Neural cell (in vitro differentiated cells): ENCODE measurements around the gene UMPS. TPM values are rescaled to one million over a fixed set of nuclear protein-coding genes. Genes with fewer than 3 reads are reported as not detected.

Experiments
- H2AFZ ChIP-seq: fragments of 200-600, 300-800 bp; sonication (generic), shearing (Covaris generic); 2 replicates; pipeline ENCODE4 v1.6.0; 2014; ENCODE audit warnings: low read depth, mild to moderate bottlenecking, antibody characterized with exemption, low read length, moderate library complexity
- H3F3A ChIP-seq: fragments of 200-600 bp; shearing (Covaris generic); 2 replicates; pipeline ENCODE4 v1.6.1; 2016; ENCODE audit warnings: mild to moderate bottlenecking, moderate library complexity, mixed read lengths, antibody characterized with exemption, low read length; ENCODE audit not compliant: insufficient read depth, poor library complexity, severe bottlenecking
- H3K27ac ChIP-seq: fragments of 200-600, 300-800 bp; sonication (generic), shearing (Covaris generic); 2 replicates; pipeline ENCODE4 v1.5.1; 2014; ENCODE audit warnings: mild to moderate bottlenecking, low read length, moderate library complexity
- H3K27me3 ChIP-seq: fragments of 300-800, 200-600 bp; sonication (generic), shearing (Covaris generic); 2 replicates; pipeline ENCODE4 v1.6.0; 2014; ENCODE audit warnings: mild to moderate bottlenecking, low read depth, low read length, moderate library complexity; ENCODE audit not compliant: insufficient read depth
- H3K36me3 ChIP-seq: fragments of 300-800, 200-600 bp; sonication (generic), shearing (Covaris generic); 2 replicates; pipeline ENCODE4 v1.5.1; 2014; ENCODE audit warnings: mild to moderate bottlenecking, antibody characterized with exemption, low read length, moderate library complexity; ENCODE audit not compliant: insufficient read depth
- H3K4me2 ChIP-seq: fragments of 300-800, 200-600 bp; sonication (generic), shearing (Covaris generic); 2 replicates; pipeline ENCODE4 v1.6.0; 2014; ENCODE audit warnings: mild to moderate bottlenecking, low read length
- H3K4me3 ChIP-seq: fragments of 300-800, 200-600 bp; sonication (generic), shearing (Covaris generic); 2 replicates; pipeline ENCODE4 v1.5.1; 2014; ENCODE audit warnings: mild to moderate bottlenecking, low read length, moderate library complexity
- H3K79me2 ChIP-seq: fragments of 200-600 bp; shearing (Covaris generic); replicated peaks from 2 replicates; pipeline ENCODE4 v1.6.0; 2014; ENCODE audit warnings: mild to moderate bottlenecking, low read length, moderate library complexity; ENCODE audit not compliant: insufficient read depth
- H3K9ac ChIP-seq: fragments of 300-800, 200-600 bp; sonication (generic), shearing (Covaris generic); 2 replicates; pipeline ENCODE4 v1.6.1; 2016; ENCODE audit warnings: mild to moderate bottlenecking, low read length, mixed read lengths
- H3K9me2 ChIP-seq: fragments of 200-600 bp; shearing (Covaris generic); 2 replicates; pipeline ENCODE4 v1.6.1; 2016; ENCODE audit warnings: mild to moderate bottlenecking, low read length, mixed read lengths; ENCODE audit not compliant: insufficient read depth
- H3K9me3 ChIP-seq: fragments of 200-600, 300-800 bp; sonication (generic), shearing (Covaris generic); 2 replicates; pipeline ENCODE4 v1.6.1; 2016; ENCODE audit warnings: mild to moderate bottlenecking, mixed run types, low read length, moderate library complexity, mixed read lengths
- H4K20me1 ChIP-seq: fragments of 200-600 bp; shearing (Covaris generic); 2 replicates; pipeline ENCODE4 v1.6.1; 2016; ENCODE audit warnings: mild to moderate bottlenecking, mixed run types; ENCODE audit not compliant: insufficient read depth
- CTCF ChIP-seq: fragments of 450-650 bp; IDR thresholded peaks from 2 replicates; pipeline ENCODE4 v1.5.1; 2014; ENCODE audit warnings: antibody characterized with exemption, mild to moderate bottlenecking, moderate library complexity; ENCODE audit not compliant: poor library complexity, severe bottlenecking
- EP300 ChIP-seq: fragments of 450-650 bp; conservative IDR thresholded peaks from 2 replicates; pipeline ENCODE4 v1.6.1; 2014; ENCODE audit warnings: antibody characterized with exemption, mild to moderate bottlenecking, moderate library complexity; ENCODE audit not compliant: poor library complexity, severe bottlenecking
- EZH2 ChIP-seq: fragments of 200-600, 300-800 bp; shearing (Covaris generic), sonication (generic); IDR thresholded peaks from 2 replicates; pipeline ENCODE4 v1.6.1; 2014; ENCODE audit warnings: antibody characterized with exemption, low read length, borderline replicate concordance, mild to moderate bottlenecking; ENCODE audit not compliant: insufficient read depth, poor library complexity, severe bottlenecking
- MXI1 ChIP-seq: fragments of 450-650 bp; conservative IDR thresholded peaks from 2 replicates; pipeline ENCODE4 v1.6.1; 2014; ENCODE audit warnings: antibody characterized with exemption, mild to moderate bottlenecking; ENCODE audit not compliant: poor library complexity, severe bottlenecking
- POLR2AphosphoS5 ChIP-seq: IDR thresholded peaks from 2 replicates; pipeline ENCODE4 v1.6.1; 2012
- RAD21 ChIP-seq: fragments of 450-650 bp; conservative IDR thresholded peaks from 2 replicates; pipeline ENCODE4 v1.6.1; 2014; ENCODE audit warnings: antibody characterized with exemption, mild to moderate bottlenecking, moderate library complexity
- REST ChIP-seq: IDR thresholded peaks from 2 replicates; pipeline ENCODE4 v1.6.1; 2012; ENCODE audit warnings: borderline replicate concordance
- SMC3 ChIP-seq: fragments of 450-650 bp; conservative IDR thresholded peaks from 2 replicates; pipeline ENCODE4 v1.6.1; 2014; ENCODE audit warnings: antibody characterized with exemption, mild to moderate bottlenecking, moderate library complexity; ENCODE audit not compliant: poor library complexity
- TAF1 ChIP-seq: IDR thresholded peaks from 2 replicates; pipeline ENCODE4 v1.6.1; 2012; ENCODE audit warnings: low read depth
- polyA plus RNA-seq: library from polyadenylated mRNA; depleted of rRNA; stranded (reverse); fragments of >200 nt; gene quantifications from 2 replicates; pipeline ENCODE4 v1.2.3, GENCODE V29; 2014

UMPS gene
- polyA plus RNA-seq, 1 donor from 2014 or later: 22.5 TPM

- Histone ChIP-seq H3K79me2 (no peaks in the 10 kb centered on the region), H3K27ac (no peak overlapping the region), H3K27me3 (no peaks in the 10 kb centered on the region), H3K4me3 (no peak overlapping the region), H3K9ac (no peak overlapping the region), H3K9me3 (no peaks in the 10 kb centered on the region), H3K36me3 (no peaks in the 10 kb centered on the region), H3K4me2 (no peak overlapping the region), H3K9me2 (no peaks in the 10 kb centered on the region), H2AFZ (no peak overlapping the region), H4K20me1 (no peaks in the 10 kb centered on the region), H3F3A (no peaks in the 10 kb centered on the region)
- TF ChIP-seq POLR2AphosphoS5 (no peak), SMC3 (no peak), TAF1 (no peak)
Measured at GRCh38 chr3:124769462-124769861, 39.2 kb downstream of the UMPS start.

- Histone ChIP-seq H3K9me3 (no peaks in the 10 kb centered on the region), H4K20me1 (no peaks in the 10 kb centered on the region), H3F3A (no peaks in the 10 kb centered on the region), H3K36me3 (no peaks in the 10 kb centered on the region), H2AFZ (no peak overlapping the region), H3K9me2 (no peaks in the 10 kb centered on the region), H3K4me2 (no peak overlapping the region), H3K9ac (no peak overlapping the region), H3K27me3 (no peaks in the 10 kb centered on the region), H3K27ac (no peak overlapping the region), H3K4me3 (no peak overlapping the region), H3K79me2 (no peaks in the 10 kb centered on the region)
- TF ChIP-seq TAF1: no peak
- no peak for TF ChIP-seq POLR2AphosphoS5
- no peak for TF ChIP-seq MXI1
- TF ChIP-seq SMC3: no peak
- TF ChIP-seq CTCF: no peak
- TF ChIP-seq RAD21: no peak
- no peak for TF ChIP-seq EP300
- TF ChIP-seq REST: no peak
- no peak for TF ChIP-seq EZH2
Measured at GRCh38 chr3:124770336-124771082, 40.3 kb downstream of the UMPS start.
